Measurements from ENCODE around the gene ARRDC4.

- TF ChIP-seq ZNF391 (tag by site-specific recombination; IDR thresholded peaks at IDR 0.05; ENCODE audit: borderline replicate concordance, low read depth): no peak
- no peak for TF ChIP-seq ZBTB44 (tag by site-specific recombination; IDR thresholded peaks at IDR 0.05)
- TF ChIP-seq CTCF (tag by site-specific recombination; IDR thresholded peaks at IDR 0.05): no peak
- TF ChIP-seq ZNF501 (tag by site-specific recombination; IDR thresholded peaks at IDR 0.05): no peak
- TF ChIP-seq, protein P1, sequence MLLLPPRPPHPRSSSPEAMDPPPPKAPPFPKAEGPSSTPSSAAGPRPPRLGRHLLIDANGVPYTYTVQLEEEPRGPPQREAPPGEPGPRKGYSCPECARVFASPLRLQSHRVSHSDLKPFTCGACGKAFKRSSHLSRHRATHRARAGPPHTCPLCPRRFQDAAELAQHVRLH (tag by site-specific recombination; IDR thresholded peaks at IDR 0.05): no peak
- no peak for TF ChIP-seq PATZ1 (tag by site-specific recombination; IDR thresholded peaks at IDR 0.05)
- TF ChIP-seq ZNF366 (tag by site-specific recombination; conservative IDR thresholded peaks at IDR 0.05): no peak
- no peak for TF ChIP-seq ZNF311 (tag by site-specific recombination; IDR thresholded peaks at IDR 0.05; ENCODE audit: borderline replicate concordance)
- TF ChIP-seq ZFP37 (tag by site-specific recombination; IDR thresholded peaks at IDR 0.05): no peak
Observed at GRCh38 chr15:97986781-97987180, 26.3 kb downstream of the ARRDC4 start.
